AG09309 (cell line): ENCODE results near the gene ADAMTS2.

Experiments used
- DNase-seq: peaks from one replicate; pipeline ENCODE4 v3.0.0-alpha.2; 2010; ENCODE audit warnings: low read depth
- H3K4me3 ChIP-seq: 2 replicates; pipeline ENCODE4 v1.5.1; 2011; ENCODE audit warnings: mild to moderate bottlenecking, low read depth, low read length, moderate library complexity; ENCODE audit not compliant: control insufficient read depth
- CTCF ChIP-seq: IDR thresholded peaks from 2 replicates; pipeline ENCODE4 v1.5.1; 2011; ENCODE audit warnings: mild to moderate bottlenecking, low read depth, low read length, inconsistent platforms; ENCODE audit not compliant: insufficient read depth, control insufficient read depth; ENCODE audit errors: missing control alignments

The ADAMTS2 gene

GRCh38 chr5:179089502-179089901 is 255.8 kb downstream of the ADAMTS2 start:
- no peak overlapping the region for H3K4me3 ChIP-seq
- TF ChIP-seq CTCF = no peak
- no peak for DNase-seq

GRCh38 chr5:179080724-179081123 is 264.5 kb downstream of the ADAMTS2 start:
- no peak overlapping the region for H3K4me3 ChIP-seq
- TF ChIP-seq CTCF = no peak
- DNase-seq = no peak

GRCh38 chr5:179079165-179079987 is 265.9 kb downstream of the ADAMTS2 start:
- DNase-seq = no peak
- H3K4me3 ChIP-seq = no peak overlapping the region
- no peak for TF ChIP-seq CTCF

DNA sequence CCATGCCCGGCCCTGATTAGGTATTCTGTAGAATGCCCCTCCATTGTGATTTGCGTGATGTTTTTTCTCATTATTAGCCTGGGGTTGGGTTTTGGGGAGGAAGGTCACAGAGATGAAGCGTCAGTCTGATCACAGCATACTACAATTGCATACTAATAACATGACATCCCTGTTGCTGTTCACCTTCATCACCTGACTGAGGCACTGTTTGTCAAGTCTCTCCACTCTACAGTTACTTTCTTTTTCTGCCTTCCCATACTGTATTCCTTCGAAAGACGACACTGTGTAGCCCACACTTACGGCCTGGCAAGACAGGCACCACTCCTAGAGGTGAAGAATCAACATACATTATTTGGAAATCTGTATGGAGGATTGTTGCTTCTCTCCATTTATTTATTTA is 279.6 kb downstream of the ADAMTS2 start:
- no peak for DNase-seq
- H3K4me3 ChIP-seq = no peak overlapping the region
- no peak for TF ChIP-seq CTCF

DNA sequence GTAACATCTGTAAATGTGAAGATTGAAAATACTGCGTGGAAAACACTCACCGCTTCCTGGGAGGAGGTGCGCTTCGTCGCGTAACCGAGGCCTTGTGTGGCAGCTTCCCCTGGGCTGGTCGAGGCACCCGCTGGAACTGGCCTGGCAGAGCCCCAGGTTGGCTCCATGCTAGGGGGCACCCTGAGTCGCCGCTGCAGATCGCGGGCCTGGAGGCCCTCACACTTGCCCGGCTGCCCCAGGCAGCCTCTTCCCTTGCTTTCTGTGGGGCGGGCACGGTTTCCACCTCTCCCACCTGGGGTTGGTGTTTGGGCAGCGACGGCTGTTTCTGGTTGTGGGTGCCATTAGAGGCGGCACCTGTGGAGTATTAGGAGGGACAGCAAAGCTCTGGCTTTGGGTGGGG is 284.2 kb downstream of the ADAMTS2 start:
- no peak for TF ChIP-seq CTCF
- DNase-seq = no peak
- peak overlapping the region; percentile 68 for H3K4me3 ChIP-seq
